Bronchial epithelial cell (primary cell): ENCODE data around the gene CCN2. TPM values are rescaled to one million over a fixed set of nuclear protein-coding genes. Genes with fewer than 3 reads are reported as not detected.

Experiments used
- DNase-seq: peaks from one replicate; pipeline ENCODE4 v3.0.0-alpha.2; 2010; ENCODE audit warnings: low read depth
- FAIRE-seq: peaks from 2 replicates; lab custom pipeline; 2011; peaks lifted over from hg19 to GRCh38; lab: Jason Lieb, UNC
- H3K27me3 ChIP-seq: 2 replicates; pipeline ENCODE4 v1.5.1; 2011; ENCODE audit warnings: low read length; ENCODE audit not compliant: control insufficient read depth, insufficient read depth
- H3K36me3 ChIP-seq: 2 replicates; pipeline ENCODE4 v1.5.1; 2011; ENCODE audit warnings: low read length; ENCODE audit not compliant: control insufficient read depth, insufficient read depth
- H3K4me3 ChIP-seq: 2 replicates; pipeline ENCODE4 v1.5.1; 2011; ENCODE audit warnings: mild to moderate bottlenecking, low read depth, low read length, control low read depth
- CTCF ChIP-seq: IDR thresholded peaks from 2 replicates; pipeline ENCODE4 v1.5.1; 2011; ENCODE audit warnings: mild to moderate bottlenecking, moderate library complexity, low read length, control low read depth, inconsistent platforms; ENCODE audit not compliant: insufficient read depth, severe bottlenecking
- total RNA-seq: library from RNA; depleted of rRNA; stranded (reverse); fragments of >200 nt; gene quantifications from 2 replicates; pipeline ENCODE4 v1.2.1, GENCODE V29; 2014

CCN2 gene
- total RNA-seq, 1 donor from 2014 or later = 2.6 TPM

- Histone ChIP-seq H3K36me3 (peaks cover 2% of the 10 kb centered on the region), H3K4me3 (no peak overlapping the region), H3K27me3 (no peaks in the 10 kb centered on the region)
- TF ChIP-seq CTCF = no peak
- DNase-seq (peak; percentile 94), FAIRE-seq (peak; percentile 23)
These were observed 3.6 kb upstream of the CCN2 start for GRCh38 chr6:131954775-131955107.

- Histone ChIP-seq H3K27me3 (no peaks in the 10 kb centered on the region), H3K36me3 (peaks cover 2% of the 10 kb centered on the region), H3K4me3 (no peak overlapping the region)
- TF ChIP-seq CTCF = no peak
- DNase-seq (no peak), FAIRE-seq (no peak)
These were observed 3.0 kb upstream of the CCN2 start for GRCh38 chr6:131954059-131954774.

GRCh38 chr6:131952886-131953509 is 1.8 kb upstream of the CCN2 start:
- DNase-seq = no peak
- FAIRE-seq = peak; percentile 13
- Histone ChIP-seq H3K4me3 (no peak overlapping the region), H3K36me3 (peaks cover 2% of the 10 kb centered on the region), H3K27me3 (no peaks in the 10 kb centered on the region)
- no peak for TF ChIP-seq CTCF

DNA sequence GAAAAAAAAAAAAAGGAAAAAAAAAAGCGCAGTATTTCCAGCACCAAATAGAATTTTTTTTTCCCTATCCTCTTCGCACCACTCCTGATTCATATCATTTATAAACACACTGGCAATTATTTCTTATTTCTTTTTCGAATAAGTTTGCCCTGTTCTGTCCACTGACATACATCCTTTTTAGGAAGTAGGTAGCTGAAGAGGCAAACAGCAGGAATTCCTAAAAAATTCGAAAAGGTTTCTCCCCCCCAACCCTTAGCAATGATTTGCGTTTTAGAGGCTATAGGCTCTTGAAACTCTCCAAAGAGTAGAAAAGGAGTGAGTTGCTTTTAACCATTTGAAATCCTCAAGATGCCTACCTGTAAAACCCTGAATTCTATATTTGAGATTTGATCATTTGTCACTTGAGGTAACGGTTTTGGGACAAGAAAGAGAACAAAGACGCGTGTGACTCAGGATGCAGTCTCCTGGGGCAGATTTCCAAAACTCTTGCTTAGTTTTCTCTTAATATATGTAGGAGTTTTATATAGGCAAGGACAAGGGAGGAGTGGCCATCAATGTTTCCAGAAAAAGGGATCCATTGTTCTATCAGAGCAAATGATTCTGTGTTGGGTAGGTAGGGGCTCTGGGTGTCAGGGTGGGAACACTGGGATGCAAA is 531 bp upstream of the CCN2 start:
- Histone ChIP-seq H3K4me3 (peak overlapping the region; percentile 48), H3K36me3 (peaks cover 2% of the 10 kb centered on the region), H3K27me3 (no peaks in the 10 kb centered on the region)
- DNase-seq (no peak), FAIRE-seq (no peak)
- TF ChIP-seq CTCF = no peak

DNA sequence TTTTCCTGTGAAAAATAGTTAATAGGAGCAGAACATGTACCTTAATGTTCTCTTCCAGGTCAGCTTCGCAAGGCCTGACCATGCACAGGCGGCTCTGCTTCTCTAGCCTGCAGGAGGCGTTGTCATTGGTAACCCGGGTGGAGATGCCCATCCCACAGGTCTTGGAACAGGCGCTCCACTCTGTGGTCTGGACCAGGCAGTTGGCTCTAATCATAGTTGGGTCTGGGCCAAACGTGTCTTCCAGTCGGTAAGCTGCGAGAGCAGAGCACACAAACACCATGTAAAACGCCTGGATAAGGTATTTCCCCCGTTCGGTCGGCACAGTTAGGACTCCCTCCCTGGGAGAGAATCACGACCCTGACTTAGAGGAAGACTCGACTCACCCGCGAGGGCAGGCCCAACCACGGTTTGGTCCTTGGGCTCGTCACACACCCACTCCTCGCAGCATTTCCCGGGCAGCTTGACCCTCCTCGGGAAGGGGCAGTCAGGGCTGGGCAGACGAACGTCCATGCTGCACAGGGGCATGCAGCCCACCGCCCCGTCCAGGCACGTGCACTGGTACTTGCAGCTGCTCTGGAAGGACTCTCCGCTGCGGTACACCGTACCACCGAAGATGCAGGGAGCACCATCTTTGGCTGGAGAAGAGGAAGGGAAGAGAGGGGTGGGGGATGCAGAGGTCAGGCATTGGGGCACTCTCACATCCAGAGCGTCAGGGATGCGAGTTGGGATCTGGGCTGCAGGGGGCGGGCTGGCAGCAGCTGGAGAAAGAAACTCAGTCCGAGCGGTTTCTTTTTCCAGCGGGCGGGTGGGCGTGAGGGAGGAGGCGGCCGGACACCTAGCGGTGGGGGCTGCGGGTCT is 1.0 kb downstream of the CCN2 start:
- no peak for FAIRE-seq
- peak overlapping the region; percentile 48 for H3K4me3 ChIP-seq

More for the DNA sequence above, 1.0 kb downstream of the CCN2 start:
- H3K27me3 ChIP-seq = no peaks in the 10 kb centered on the region
- H3K36me3 ChIP-seq = peaks cover 2% of the 10 kb centered on the region
- peak; percentile 69 for DNase-seq
- TF ChIP-seq CTCF = peak; percentile 73
